OCI-LY7 (cell line): Measurements from ENCODE around the gene PA2G4.

Experiments used
- CTCF ChIP-seq: fragments of 200-600 bp; sonication (generic); conservative IDR thresholded peaks from 2 replicates; pipeline ENCODE4 v1.5.1; 2014; ENCODE audit warnings: mild to moderate bottlenecking, antibody characterized with exemption, low read length, moderate library complexity, mixed read lengths
- EZH2phosphoT487 ChIP-seq: fragments of 200-600 bp; sonication (generic); IDR thresholded peaks from 2 replicates; pipeline ENCODE4 v1.6.1; 2018; ENCODE audit warnings: low read depth, borderline replicate concordance, mild to moderate bottlenecking, mixed run types, antibody characterized with exemption, low read length, moderate library complexity, mixed read lengths

GRCh38 chr12:56134897-56135296, 30.5 kb downstream of the PA2G4 start:
- no peak for TF ChIP-seq CTCF
- no peak for TF ChIP-seq EZH2phosphoT487
